Measurements from ENCODE around the gene LMX1B.

GRCh38 chr9:126623314-126623666 is 9.6 kb downstream of the LMX1B start:
- TF ChIP-seq, protein P1, sequence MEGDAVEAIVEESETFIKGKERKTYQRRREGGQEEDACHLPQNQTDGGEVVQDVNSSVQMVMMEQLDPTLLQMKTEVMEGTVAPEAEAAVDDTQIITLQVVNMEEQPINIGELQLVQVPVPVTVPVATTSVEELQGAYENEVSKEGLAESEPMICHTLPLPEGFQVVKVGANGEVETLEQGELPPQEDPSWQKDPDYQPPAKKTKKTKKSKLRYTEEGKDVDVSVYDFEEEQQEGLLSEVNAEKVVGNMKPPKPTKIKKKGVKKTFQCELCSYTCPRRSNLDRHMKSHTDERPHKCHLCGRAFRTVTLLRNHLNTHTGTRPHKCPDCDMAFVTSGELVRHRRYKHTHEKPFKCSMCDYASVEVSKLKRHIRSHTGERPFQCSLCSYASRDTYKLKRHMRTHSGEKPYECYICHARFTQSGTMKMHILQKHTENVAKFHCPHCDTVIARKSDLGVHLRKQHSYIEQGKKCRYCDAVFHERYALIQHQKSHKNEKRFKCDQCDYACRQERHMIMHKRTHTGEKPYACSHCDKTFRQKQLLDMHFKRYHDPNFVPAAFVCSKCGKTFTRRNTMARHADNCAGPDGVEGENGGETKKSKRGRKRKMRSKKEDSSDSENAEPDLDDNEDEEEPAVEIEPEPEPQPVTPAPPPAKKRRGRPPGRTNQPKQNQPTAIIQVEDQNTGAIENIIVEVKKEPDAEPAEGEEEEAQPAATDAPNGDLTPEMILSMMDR (IDR thresholded peaks at IDR 0.05; ENCODE audit: insufficient read depth, low read length, poor library complexity, severe bottlenecking) = no peak
- no peak for TF ChIP-seq EZH2phosphoT487 (conservative IDR thresholded peaks at IDR 0.05; ENCODE audit: low read length)

Measured in SU-DHL-6 (cell line).